ENCODE measurements around the gene PPP1R2C.

DNA sequence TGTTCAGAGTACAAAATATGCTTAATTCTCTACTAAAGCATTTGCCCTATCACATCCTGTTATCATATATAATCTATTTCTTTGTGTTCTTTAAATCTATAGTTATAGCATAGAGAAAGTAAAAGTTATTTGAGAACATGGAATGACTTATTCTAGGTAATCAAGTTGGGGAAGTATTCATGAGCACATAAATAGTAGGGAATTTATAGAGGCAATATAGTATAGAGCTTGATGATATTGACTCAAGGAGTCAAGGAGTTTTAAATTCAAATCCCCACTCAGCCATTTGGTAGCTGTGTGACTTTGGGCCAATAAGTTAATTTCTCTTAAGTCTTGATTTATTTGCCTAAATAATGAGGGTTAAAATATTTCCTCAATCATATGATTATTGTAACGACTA is 37.5 kb downstream of the PPP1R2C start:
- TF ChIP-seq SIN3A (IDR thresholded peaks at IDR 0.05; ENCODE audit: borderline replicate concordance, insufficient read depth, low read depth, low read length): no peak
- TF ChIP-seq, protein P1, sequence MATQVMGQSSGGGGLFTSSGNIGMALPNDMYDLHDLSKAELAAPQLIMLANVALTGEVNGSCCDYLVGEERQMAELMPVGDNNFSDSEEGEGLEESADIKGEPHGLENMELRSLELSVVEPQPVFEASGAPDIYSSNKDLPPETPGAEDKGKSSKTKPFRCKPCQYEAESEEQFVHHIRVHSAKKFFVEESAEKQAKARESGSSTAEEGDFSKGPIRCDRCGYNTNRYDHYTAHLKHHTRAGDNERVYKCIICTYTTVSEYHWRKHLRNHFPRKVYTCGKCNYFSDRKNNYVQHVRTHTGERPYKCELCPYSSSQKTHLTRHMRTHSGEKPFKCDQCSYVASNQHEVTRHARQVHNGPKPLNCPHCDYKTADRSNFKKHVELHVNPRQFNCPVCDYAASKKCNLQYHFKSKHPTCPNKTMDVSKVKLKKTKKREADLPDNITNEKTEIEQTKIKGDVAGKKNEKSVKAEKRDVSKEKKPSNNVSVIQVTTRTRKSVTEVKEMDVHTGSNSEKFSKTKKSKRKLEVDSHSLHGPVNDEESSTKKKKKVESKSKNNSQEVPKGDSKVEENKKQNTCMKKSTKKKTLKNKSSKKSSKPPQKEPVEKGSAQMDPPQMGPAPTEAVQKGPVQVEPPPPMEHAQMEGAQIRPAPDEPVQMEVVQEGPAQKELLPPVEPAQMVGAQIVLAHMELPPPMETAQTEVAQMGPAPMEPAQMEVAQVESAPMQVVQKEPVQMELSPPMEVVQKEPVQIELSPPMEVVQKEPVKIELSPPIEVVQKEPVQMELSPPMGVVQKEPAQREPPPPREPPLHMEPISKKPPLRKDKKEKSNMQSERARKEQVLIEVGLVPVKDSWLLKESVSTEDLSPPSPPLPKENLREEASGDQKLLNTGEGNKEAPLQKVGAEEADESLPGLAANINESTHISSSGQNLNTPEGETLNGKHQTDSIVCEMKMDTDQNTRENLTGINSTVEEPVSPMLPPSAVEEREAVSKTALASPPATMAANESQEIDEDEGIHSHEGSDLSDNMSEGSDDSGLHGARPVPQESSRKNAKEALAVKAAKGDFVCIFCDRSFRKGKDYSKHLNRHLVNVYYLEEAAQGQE (IDR thresholded peaks at IDR 0.05; ENCODE audit: insufficient read depth in 1 of 2, low read depth in 2 of 2, low read length in 1 of 2): no peak

Measured in Panc1 (cell line).